NCI-H2196 treated with DMSO at 0.1 percent for 48 hours (cell line): ENCODE measurements around the gene SLC25A5.
"Not testable (repeated sequence)": the region's sequence is repeated elsewhere in the genome, so short reads cannot be mapped to it uniquely, and the experiment has no call there.

ENCODE experiments used
- DNase-seq: peaks from one replicate; lab custom pipeline; 2025; ENCODE audit not compliant: unreplicated experiment; lab: John Stamatoyannopoulos, UW

Gene SLC25A5

GRCh38 chrX:119467842-119468550 lies at the start of gene SLC25A5:
TSS of gene SLC25A5 (plus strand) at chrX:119468444. CDS start at chrX:119468516, 72 bp downstream.
- DNase-seq = peak; percentile 53

DNA sequence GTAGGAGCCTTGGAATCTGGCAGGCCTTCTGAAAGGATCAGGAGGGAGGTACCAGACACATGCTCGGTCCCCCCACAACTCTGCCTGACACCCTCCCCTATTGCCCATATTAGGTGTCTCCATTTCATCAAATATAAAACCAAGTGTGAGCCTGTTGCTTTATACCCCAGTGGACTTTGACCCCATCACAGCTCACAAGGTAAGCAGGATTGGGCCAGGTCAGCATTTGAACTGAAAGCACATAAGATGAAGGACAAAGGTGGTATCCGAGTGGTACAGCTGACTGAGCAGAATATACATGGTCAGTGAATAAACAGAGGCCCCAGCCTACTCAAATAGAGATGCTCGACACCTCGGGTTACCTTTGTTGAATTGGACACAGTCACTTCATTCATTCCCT lies 49.1 kb upstream of the SLC25A5 start:
- no peak for DNase-seq

GRCh38 chrX:119419898-119420297 lies 48.3 kb upstream of the SLC25A5 start:
- no peak for DNase-seq

DNA sequence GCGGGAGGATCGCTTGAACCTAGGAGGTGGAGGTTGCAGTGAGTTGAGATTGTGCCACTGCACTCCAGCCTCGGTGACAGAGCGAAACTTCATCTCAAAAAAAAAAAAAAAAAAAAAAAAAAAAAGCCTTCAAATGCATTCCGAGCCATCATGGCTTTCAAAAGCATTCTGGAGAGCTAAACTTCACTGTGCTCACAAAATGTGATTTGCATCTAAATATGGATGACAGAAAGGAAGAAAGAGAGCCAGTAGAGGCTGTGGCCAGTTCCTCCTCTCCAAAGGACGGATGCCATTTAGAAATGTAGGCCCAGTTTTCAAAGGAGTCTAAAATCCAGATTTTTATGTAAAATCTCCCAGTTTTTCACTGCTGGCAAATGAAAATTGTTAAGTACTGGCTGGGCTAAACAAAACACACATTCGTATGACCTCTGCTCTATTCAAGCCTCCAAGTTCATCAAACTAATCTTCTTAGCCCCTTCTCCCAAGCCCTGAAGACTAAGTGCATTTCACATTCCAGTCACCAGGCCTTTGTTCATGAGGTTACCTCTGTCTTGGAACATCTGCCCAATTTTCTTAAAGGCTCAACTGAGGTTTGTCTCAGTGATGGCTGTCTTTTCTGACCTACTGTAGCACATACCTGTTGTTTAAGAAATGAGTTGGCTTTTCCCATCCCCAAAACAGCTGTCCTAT lies 47.1 kb upstream of the SLC25A5 start:
- DNase-seq = no peak

DNA sequence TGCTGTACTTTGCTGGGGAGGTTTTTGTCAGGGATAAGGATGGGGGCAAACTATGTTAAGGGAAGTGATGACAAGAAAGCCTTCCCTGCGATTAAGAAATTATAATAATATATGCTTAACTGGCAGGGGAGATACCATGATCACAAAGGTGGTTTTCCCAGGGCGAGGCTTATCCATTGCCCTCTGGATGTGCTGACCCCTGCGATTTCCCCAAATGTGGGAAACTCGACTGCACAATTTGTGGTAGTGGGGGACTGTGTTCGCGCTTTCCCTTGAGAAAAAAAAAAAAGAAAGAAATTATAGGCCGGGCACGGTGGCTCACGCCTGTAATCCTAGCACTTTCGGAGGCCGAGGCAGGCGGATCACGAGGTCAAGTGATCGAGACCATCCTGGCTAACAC lies 44.6 kb upstream of the SLC25A5 start:
- no peak for DNase-seq

DNA sequence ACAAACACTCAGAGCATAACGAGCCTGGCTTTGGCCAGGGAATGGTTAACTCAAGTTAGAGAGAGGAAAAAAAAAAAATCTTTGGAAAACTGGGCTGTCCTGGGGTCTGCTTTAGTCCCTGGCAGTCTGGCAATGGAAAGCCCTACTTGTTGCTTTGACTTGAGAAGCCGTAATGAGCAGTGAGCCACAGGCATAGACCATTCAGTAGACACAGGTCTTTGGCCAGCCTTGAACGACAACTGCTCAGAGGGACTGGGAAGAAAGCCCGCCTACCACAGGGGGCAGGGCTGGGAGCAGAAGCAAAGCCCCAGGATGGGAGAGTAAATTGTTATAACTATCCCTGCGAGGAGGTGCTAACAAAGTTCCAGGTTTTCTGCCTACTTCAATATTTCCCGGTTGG lies 43.2 kb upstream of the SLC25A5 start:
- no peak for DNase-seq

DNA sequence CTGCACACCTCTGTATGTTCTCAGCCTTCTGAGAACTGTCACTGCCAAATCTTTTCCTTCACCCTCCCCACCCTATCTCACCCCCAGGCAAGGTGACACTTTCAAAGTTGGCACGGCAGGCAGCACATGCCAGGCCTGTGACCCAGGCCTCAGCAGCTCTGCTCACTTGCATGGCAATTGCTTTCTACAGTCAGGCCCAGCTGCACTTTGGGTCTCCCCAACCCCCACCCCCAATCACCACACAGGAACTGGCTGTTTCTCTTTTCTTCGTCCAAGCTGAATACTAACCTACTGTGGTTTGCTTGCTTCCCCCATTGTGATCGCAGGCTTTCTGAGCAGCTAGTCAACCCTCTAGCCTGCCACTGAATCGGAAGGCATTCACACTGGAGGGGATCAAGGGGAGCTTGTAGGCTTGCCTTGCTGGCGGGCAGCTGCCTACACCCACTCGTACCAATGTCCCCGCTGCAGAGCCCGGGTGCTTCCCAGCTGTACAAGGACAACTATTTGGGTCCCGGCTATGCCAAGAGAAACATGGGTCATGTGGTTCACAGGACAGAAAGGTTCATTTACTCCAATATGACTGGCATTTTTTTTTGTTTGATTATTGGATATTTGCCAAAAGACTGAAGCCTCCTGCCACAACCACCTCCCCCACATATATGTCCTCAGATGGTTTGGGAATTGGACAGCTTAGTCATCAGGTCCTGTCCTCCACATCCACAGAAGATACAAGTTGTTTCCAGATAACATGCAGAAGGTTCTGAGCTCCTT lies 41.0 kb upstream of the SLC25A5 start:
- DNase-seq = no peak

DNA sequence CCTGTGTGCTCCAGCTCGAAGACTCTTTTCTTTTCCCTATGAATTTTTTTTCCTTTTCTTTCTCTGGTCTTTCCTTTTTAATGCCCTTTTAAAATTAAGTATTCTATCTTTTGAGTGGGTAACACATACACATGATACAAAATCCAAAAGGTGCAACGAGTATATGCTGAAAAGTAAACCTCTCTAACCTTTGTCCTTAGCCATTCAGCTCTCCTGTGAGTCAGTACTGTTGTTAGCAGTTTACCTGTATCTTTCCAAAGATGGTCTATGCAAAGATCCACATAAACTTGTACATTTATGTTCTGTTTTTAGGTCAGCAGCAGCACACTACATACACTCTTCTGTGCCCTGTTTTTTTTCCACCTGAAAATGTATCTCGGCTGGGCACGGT lies 40.5 kb upstream of the SLC25A5 start:
- DNase-seq = no peak

- no peak for DNase-seq
Measured at GRCh38 chrX:119429471-119429870, 38.8 kb upstream of the SLC25A5 start.

DNA sequence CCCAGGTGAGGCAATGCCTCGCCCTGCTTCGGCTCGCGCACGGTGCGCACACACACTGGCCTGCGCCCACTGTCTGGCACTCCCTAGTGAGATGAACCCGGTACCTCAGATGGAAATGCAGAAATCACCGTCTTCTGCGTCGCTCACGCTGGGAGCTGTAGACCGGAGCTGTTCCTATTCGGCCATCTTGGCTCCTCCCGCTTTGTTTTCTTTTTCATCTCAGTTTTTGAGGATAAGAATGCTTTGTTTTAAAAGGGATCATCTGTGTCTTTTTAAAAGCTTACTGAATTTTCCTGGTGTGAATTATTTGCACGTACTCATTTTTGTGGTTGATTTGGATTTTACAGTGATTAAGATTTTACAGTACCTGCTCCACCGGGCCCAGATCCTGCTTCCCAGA lies 26.9 kb upstream of the SLC25A5 start:
- not testable (repeated sequence) for DNase-seq

DNA sequence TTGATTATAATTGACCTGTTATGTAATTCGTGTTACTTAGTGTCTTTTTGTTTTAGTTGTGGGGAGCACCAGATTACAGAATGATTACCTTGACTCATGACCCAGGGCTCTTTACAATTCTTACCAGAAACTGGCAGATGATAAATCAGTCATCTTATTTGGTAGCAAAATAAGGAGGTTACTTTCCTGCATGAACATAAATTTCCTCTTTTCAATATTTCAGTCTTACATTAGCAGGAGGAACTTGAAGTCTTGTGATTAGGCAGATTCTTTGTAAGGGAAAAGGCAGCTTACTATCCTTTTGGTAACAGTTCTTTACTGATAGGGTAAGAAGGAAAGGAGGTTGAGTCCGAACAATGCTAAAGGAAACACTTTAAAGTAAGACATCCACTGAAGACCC lies 26.0 kb upstream of the SLC25A5 start:
- no peak for DNase-seq

- no peak for DNase-seq
Measured at GRCh38 chrX:119453202-119453601, 15.0 kb upstream of the SLC25A5 start.

DNA sequence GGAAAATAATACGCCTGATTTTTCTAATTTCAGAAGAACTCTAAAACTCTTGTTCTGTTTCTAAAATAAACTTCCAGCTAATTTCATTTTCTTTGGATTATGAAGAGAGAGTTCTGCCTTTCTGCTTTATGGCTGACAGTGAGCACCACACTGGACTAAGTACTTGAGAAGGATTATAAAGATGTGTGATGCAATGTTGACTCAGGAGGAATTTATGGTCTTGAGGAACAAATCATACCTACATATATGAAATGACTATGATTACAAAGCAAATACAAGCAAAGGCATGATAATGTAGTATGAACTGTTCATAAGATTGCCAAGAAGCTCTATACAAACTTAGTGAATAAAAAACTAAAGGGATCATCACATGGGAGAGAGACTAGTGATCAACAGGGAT lies 13.0 kb upstream of the SLC25A5 start:
- DNase-seq = no peak

DNA sequence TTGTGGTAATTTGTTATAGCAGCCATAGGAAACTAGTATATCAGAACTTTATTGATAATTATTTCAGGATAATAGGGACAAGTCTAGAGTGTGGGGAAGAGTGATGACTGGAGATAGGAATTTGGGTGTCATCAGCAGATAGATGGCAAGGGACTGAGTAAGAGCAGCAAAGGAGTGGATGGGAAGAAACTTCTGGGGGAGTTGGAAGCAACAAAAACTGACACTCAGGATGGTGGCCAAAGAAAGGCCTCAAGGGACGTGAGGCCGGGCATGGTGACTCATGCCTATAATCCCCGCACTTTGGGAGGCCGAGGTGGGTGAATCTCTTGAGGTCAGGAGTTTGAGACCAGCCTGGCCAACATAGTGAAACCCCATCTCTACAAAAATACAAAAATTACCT lies 9.1 kb upstream of the SLC25A5 start:
- DNase-seq = no peak

DNA sequence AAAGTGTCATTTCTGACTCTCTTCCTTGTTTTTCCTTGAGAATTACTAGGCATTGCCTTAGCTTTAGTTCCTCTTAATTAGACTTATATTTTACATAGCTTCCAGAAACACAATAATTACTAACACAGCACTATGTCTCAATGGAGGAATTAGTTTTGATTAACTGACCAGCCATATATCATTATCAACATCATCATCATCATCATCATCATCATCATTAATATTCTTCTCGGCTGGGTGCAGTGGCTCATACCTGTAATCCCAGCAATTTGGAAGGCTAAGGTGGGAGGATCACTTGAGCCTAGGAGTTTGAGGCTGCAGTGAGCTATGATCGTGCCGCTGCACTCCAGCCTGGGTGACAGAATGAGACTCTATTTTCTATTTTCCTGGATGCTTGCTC lies 2.7 kb upstream of the SLC25A5 start:
- no peak for DNase-seq

DNA sequence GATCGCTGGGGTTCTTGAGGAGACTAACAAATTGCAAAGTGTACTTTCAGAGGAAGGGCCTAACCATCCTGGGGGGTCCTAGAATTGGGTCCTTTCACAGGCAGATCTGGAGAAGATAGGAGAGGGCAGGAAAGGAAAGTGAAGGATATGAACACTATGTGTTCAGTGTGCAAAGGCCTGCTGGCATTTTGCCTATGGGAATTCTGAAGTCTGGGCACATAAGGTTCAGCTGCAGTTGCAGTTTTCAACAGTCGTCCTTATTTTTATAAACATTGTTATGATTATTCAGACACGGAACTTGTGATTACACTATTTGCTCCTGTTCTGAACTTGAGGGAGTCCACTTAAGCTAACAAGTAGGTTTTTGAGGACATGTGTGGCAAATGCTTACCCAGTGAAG lies 1.3 kb upstream of the SLC25A5 start:
- DNase-seq = no peak

DNA sequence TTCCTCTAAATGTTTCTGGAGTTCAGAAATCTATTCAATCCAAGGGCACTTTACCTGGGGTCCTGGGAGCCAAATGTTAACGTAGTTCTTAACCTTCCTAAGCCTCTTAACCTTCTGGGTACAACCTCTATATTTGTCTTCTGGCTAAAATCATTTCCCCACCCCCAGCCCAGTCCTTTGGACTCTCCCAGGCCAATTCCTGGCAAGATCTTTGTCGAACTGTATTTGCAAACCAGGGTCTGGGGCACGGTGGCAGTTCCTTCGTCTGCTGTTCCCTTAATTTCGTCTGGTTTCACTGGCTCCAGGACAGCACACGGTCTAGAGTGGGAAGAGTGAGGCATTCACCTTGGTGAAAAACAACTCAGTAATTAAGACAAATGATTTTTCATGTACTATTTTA lies 811 bp upstream of the SLC25A5 start:
- no peak for DNase-seq

DNA sequence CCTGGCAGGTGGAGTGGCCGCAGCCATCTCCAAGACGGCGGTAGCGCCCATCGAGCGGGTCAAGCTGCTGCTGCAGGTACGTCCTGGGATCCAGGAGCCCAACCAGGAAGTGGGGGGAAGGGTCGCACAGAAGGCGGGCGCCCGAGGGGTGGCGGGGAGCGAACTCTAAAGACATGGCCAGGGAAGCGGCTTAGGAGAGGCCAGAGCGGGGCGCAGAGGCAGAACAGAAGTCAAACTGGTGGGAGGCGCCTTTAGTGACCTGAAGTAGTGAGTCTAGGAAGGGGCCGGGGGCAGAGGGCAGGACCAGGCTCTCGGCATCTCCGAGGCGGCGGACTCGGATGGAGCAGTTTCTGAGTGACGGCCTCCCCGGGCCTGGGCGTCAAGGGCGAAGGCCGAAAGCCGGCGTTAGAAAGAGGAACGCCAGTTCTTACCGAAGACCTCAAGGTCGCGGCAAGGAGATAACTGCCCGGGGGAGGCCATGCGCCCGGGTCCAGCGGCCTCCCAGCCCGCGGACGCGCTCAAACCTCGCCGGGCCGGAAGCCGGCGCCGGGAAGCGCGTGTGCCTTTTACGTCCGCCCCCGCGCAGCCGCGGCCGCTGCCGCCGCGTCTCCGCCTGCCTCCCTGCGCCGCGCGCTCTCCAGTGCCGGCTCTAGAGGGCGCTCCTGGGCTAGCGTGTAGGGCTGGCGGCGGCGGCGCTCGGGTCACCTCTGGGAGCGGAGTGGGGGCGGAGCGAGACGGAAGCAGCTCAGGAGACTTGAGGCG lies 488 bp downstream of the SLC25A5 start:
- peak; percentile 55 for DNase-seq

GRCh38 chrX:119469313-119469635 lies 1.0 kb downstream of the SLC25A5 start:
- DNase-seq = no peak

DNA sequence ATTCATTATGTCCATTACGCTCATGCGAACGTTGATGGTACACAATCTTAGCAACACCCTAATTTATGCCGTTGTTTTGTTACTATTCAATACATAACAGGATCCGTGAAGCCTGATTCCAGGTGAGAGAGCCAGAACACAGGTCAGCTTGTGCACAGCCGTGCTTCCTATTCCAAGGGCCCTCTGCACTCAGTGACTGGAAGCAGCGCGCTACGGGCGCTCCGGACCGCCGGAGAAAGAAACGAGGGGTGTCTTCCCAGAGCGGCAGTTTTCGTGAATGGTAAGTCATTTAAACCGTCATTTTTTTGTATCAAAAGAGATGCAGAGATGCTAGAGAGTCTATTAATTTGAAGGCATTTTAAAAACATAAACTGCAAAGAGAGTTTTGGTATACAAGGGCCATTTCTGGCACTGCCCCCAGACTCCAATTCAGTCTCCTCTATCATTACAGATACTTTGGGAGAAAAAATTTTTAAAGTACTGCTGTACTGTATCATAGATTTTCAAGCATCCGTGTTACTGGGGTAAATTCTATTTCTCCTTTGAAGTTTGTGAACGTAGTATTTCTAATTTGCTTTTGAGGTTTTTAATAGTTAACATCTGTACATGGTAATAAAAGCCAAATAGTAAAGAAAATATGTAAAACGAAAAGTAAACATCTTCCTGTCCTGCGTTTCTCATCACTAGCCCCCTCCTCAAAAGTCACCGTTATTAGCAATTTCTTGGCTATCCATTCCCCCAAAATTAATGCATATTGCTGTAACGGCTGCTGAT lies 6.6 kb downstream of the SLC25A5 start:
- DNase-seq = no peak
